Progenitor cell of endocrine pancreas (in vitro differentiated cells): ENCODE results near the gene NEK8. TPM values are rescaled to one million over a fixed set of nuclear protein-coding genes. Genes with fewer than 3 reads are reported as not detected.
"Not testable (repeated sequence)": the region's sequence is repeated elsewhere in the genome, so short reads cannot be mapped to it uniquely, and the experiment has no call there.

Source experiments
- DNase-seq: peaks from one replicate; pipeline ENCODE4 v3.0.0; 2021; ENCODE audit warnings: low spot score; ENCODE audit not compliant: unreplicated experiment
- H3K27ac Mint-ChIP-seq: 2 replicates; pipeline ENCODE4 v1.8.0; 2021; ENCODE audit warnings: mild to moderate bottlenecking, moderate library complexity, mixed read lengths
- H3K27me3 Mint-ChIP-seq: 2 replicates; pipeline ENCODE4 v1.8.0; 2021; ENCODE audit warnings: mixed read lengths
- H3K36me3 Mint-ChIP-seq: 2 replicates; pipeline ENCODE4 v1.8.0; 2022; ENCODE audit warnings: mixed read lengths; ENCODE audit not compliant: insufficient read depth
- H3K4me1 Mint-ChIP-seq: 2 replicates; pipeline ENCODE4 v1.8.0; 2021; ENCODE audit warnings: low read depth, mixed read lengths
- H3K4me3 Mint-ChIP-seq: 2 replicates; pipeline ENCODE4 v1.8.0; 2021; ENCODE audit warnings: low read depth, mild to moderate bottlenecking, moderate library complexity, mixed read lengths
- H3K9me3 Mint-ChIP-seq: 2 replicates; pipeline ENCODE4 v1.8.0; 2021; ENCODE audit warnings: low read depth, mixed read lengths
- total RNA-seq: library from RNA; stranded (reverse); gene quantifications from 2 replicates; pipeline ENCODE4 v1.2.1, GENCODE V29; 2021
- TF ChIP-seq, protein P1 (sequence below): fragments of 200-600 bp; sonication (generic); IDR thresholded peaks from one replicate; pipeline ENCODE4 v1.5.0; 2021; ENCODE audit warnings: antibody characterized with exemption, mild to moderate bottlenecking; ENCODE audit not compliant: unreplicated experiment

The NEK8 gene
- total RNA-seq, 1 donor from 2014 or later = 15.4 TPM

GRCh38 chr17:28777178-28777577 is 48.6 kb downstream of the NEK8 start:
- TF ChIP-seq, protein P1, sequence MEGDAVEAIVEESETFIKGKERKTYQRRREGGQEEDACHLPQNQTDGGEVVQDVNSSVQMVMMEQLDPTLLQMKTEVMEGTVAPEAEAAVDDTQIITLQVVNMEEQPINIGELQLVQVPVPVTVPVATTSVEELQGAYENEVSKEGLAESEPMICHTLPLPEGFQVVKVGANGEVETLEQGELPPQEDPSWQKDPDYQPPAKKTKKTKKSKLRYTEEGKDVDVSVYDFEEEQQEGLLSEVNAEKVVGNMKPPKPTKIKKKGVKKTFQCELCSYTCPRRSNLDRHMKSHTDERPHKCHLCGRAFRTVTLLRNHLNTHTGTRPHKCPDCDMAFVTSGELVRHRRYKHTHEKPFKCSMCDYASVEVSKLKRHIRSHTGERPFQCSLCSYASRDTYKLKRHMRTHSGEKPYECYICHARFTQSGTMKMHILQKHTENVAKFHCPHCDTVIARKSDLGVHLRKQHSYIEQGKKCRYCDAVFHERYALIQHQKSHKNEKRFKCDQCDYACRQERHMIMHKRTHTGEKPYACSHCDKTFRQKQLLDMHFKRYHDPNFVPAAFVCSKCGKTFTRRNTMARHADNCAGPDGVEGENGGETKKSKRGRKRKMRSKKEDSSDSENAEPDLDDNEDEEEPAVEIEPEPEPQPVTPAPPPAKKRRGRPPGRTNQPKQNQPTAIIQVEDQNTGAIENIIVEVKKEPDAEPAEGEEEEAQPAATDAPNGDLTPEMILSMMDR = no peak
- H3K9me3 Mint-ChIP-seq = no peaks in the 10 kb centered on the region
- no peak overlapping the region for H3K4me3 Mint-ChIP-seq
- H3K27me3 Mint-ChIP-seq = no peaks in the 10 kb centered on the region
- no peak overlapping the region for H3K27ac Mint-ChIP-seq
- DNase-seq = no peak
- peaks cover 20% of the 10 kb centered on the region for H3K36me3 Mint-ChIP-seq
- peaks cover 8% of the 10 kb centered on the region for H3K4me1 Mint-ChIP-seq

- not testable (repeated sequence) for H3K27me3 Mint-ChIP-seq, H3K4me3 Mint-ChIP-seq, H3K9me3 Mint-ChIP-seq, H3K4me1 Mint-ChIP-seq, H3K27ac Mint-ChIP-seq, DNase-seq
- H3K36me3 Mint-ChIP-seq = peaks cover 18% of the 10 kb centered on the region
These were observed 51.0 kb downstream of the NEK8 start for GRCh38 chr17:28779601-28780000.

DNA sequence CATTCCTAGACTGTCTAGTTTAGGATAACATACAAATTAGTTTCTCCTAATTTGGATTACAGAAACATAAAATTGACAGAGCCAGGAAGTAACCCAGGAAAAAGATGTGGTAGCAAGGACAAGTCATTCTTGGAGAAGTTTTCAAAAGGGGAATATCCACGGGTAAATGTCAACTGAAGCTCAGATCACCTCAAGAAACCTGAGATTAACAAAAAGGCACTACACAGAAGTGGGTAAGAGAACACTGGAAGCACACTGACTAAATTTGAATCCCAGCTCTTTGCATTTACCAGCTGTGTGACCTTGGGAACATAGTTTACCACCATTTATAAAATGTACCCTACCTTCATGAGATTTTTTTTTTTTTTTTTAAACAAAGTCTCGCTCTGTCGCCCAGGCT is 54.6 kb downstream of the NEK8 start:
- H3K4me1 Mint-ChIP-seq = no peaks in the 10 kb centered on the region
- DNase-seq = no peak
- H3K4me3 Mint-ChIP-seq = no peak overlapping the region
- no peaks in the 10 kb centered on the region for H3K9me3 Mint-ChIP-seq
- H3K27ac Mint-ChIP-seq = no peak overlapping the region
- TF ChIP-seq, protein P1 = no peak
- H3K36me3 Mint-ChIP-seq = peaks cover 18% of the 10 kb centered on the region
- H3K27me3 Mint-ChIP-seq = no peaks in the 10 kb centered on the region

- Mint-ChIP-seq H3K27ac (no peak overlapping the region), H3K4me3 (no peak overlapping the region), H3K36me3 (peaks cover 2% of the 10 kb centered on the region), H3K4me1 (no peaks in the 10 kb centered on the region), H3K27me3 (no peaks in the 10 kb centered on the region), H3K9me3 (no peaks in the 10 kb centered on the region)
- no peak for DNase-seq
- TF ChIP-seq, protein P1 = no peak
These were observed 59.5 kb downstream of the NEK8 start for GRCh38 chr17:28788100-28788499.

Other genes with a start within 250 kb of the NEK8 start
- 0.07 TPM in 1 of 2 replicates, not detected in the other for gene FOXN1, start 222.4 kb upstream of the NEK8 start, total RNA-seq
- gene UNC119, start 176.2 kb upstream of the NEK8 start, total RNA-seq = 41.3 and 46.7 TPM in 2 replicates
- gene PIGS, start 157.3 kb upstream of the NEK8 start, total RNA-seq = 65.0 and 68.2 TPM in 2 replicates
- 4.8 and 5.6 TPM in 2 replicates for gene ALDOC, start 151.9 kb upstream of the NEK8 start, total RNA-seq
- gene SPAG5, start 129.8 kb upstream of the NEK8 start, total RNA-seq = 69.4 and 77.8 TPM in 2 replicates
- gene RSKR, start 114.6 kb upstream of the NEK8 start, total RNA-seq = 35.5 and 36.7 TPM in 2 replicates
- 182 and 190 TPM in 2 replicates for gene BLTP2, start 83.6 kb upstream of the NEK8 start, total RNA-seq
- gene SDF2, start 66.9 kb upstream of the NEK8 start, total RNA-seq = 53.3 and 57.9 TPM in 2 replicates
- 80.0 and 88.0 TPM in 2 replicates for gene SUPT6H, start 66.6 kb upstream of the NEK8 start, total RNA-seq
- gene PROCA1, start 16.9 kb upstream of the NEK8 start, total RNA-seq = 15.2 and 16.3 TPM in 2 replicates
- 147 and 150 TPM in 2 replicates for gene RAB34, start 10.9 kb upstream of the NEK8 start, total RNA-seq
- 1,486 and 1,562 TPM in 2 replicates for gene RPL23A, start 8.8 kb upstream of the NEK8 start, total RNA-seq
- gene TLCD1, start 2.6 kb upstream of the NEK8 start, total RNA-seq = 14.0 and 15.5 TPM in 2 replicates
- 254 and 260 TPM in 2 replicates for gene TRAF4, start 15.2 kb downstream of the NEK8 start, total RNA-seq
- gene FAM222B, start 114.0 kb downstream of the NEK8 start, total RNA-seq = 48.9 and 58.7 TPM in 2 replicates
- 49.2 and 49.7 TPM in 2 replicates for gene ERAL1, start 126.2 kb downstream of the NEK8 start, total RNA-seq
- gene FLOT2, start 168.9 kb downstream of the NEK8 start, total RNA-seq = 125 and 131 TPM in 2 replicates
- 22.4 and 25.9 TPM in 2 replicates for gene DHRS13, start 174.3 kb downstream of the NEK8 start, total RNA-seq
- 70.4 and 71.8 TPM in 2 replicates for gene PHF12, start 222.7 kb downstream of the NEK8 start, total RNA-seq